Ramos (cell line): ENCODE measurements around the gene MET.
"Not testable (repeated sequence)": the region's sequence is repeated elsewhere in the genome, so short reads cannot be mapped to it uniquely, and the experiment has no call there.

Source experiments
- in situ Hi-C: fragments of 300-500 bp; cut with MboI; formaldehyde crosslinking; loops from one replicate; pipeline ENCODE4 v1.14.3; 2022; ENCODE audit warnings: low sequenced_read_pairs; ENCODE audit not compliant: unreplicated experiment

MET gene

GRCh38 chr7:116801092-116801710, 129.2 kb downstream of the MET start:
- in situ Hi-C loops: loop anchor here (10.0 kb wide), 1 partner anchor 536 kb away; no protein-coding TSS in a partner anchor

DNA sequence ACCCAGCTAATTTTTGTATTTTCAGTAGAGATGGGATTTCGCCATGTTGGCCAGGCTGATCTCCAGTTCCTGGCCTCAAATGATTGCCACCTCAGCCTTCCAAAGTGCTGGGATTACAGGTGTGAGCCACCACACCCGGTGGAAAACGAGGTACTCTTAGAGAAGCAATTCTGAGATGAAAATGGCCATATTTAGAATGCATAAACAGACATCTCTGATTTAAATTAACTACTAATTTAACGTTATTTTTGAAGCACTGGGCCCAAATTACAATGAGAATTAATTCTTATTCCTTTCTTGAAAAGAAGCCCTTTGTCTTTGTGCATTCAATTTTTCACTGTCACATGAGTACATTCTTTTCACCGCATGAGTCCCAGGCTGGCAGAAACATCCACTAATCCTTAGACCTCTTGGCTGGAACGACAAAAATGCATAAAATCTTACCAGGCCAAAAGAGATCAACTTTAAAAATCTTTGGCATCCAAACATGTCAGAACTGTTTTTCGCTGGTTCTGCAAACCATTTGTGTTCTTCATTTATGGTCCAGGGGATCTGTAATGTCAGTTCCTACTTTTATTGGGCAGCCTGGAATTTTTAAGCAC, 130.2 kb downstream of the MET start:
- in situ Hi-C loops: loop anchor here (10.0 kb wide), 1 partner anchor 537 kb away; no protein-coding TSS in a partner anchor

GRCh38 chr7:116802746-116803152, 130.8 kb downstream of the MET start:
- in situ Hi-C loops: loop anchor here (10.0 kb wide), 1 partner anchor 538 kb away; no protein-coding TSS in a partner anchor

DNA sequence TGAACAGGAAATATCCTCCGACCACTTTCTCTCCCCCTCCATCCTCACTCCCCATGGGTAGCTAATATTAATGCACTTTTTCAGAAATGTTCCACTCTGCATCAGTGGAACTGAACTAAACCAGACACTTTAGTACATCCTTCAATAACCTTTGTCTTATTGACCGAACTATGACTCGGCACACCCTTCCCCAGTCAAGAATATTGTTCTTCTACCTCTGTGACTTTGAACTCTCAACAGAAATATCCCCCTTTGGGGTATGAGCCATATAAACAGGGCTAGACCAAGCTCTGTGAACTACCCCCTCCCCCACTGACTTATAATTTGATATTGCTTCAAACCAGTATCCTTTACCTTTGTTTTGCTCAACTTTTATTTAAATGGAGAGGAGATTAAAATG, 132.5 kb downstream of the MET start:
- in situ Hi-C loops: loop anchor here (10.0 kb wide), 1 partner anchor 540 kb away; no protein-coding TSS in a partner anchor

DNA sequence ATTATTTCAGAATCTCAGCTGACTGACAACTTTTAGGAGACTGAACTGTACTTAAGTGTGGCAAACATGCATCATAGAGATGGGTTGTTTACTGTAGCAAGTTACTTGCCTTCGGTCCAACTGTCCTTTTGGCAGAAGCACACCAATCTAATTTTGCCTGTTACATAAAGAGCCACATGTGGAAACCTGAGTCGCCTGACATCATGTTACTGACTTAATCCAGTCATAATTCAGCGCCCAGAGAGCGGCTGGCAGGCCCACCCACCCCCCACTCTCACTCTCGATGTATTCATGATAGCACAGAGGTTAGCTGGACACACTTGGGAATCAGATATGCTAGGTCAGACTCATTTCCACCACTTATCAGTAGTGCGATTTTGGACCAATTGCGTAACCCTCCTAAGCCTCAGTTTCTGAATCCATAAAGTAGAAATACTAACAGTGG, 133.1 kb downstream of the MET start:
- in situ Hi-C loops: loop anchor here (10.0 kb wide), 1 partner anchor 540 kb away; no protein-coding TSS in a partner anchor

DNA sequence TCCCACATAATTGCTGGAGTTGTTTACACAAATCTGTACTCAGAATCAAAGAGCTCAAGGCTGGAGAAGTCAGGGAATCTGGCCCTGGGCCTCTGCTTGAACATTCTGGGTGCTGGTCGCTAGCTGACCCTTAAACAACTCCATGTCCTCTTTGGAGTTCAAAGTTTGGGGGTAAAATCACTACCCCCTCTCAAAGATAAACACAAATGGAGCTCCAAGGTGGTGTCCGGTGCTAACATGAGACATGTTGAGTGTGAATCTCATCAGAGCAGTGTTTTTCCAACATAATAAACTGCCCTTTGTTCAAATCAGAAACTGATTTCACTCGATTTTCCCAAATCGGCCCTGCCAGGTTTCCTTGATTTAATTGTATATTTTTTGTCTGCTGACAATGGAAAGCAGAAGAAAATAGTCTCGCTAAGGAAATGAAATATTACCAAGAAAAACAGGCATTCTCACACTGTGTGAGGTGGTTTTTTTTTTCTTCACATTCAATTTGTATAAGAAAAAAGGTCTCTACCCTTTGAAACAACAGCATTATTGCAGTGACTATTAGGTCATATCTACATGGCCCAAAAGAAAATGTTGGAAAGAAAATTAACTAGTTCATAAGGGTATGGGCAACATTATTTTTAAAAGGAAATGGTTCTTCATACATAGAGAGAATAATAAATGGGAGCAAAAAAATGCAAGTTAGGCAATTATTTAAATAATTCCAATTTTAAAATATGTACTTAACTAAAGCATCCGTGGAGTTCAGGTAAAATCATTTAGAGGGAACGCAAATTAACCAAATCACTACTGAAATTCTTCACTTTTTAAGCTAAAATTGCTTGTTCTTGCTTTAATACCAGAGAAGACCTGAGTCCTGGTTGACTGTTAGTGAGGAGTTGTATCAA, 134.3 kb downstream of the MET start:
- in situ Hi-C loops: loop anchor here (10.0 kb wide), 1 partner anchor 541 kb away; no protein-coding TSS in a partner anchor

DNA sequence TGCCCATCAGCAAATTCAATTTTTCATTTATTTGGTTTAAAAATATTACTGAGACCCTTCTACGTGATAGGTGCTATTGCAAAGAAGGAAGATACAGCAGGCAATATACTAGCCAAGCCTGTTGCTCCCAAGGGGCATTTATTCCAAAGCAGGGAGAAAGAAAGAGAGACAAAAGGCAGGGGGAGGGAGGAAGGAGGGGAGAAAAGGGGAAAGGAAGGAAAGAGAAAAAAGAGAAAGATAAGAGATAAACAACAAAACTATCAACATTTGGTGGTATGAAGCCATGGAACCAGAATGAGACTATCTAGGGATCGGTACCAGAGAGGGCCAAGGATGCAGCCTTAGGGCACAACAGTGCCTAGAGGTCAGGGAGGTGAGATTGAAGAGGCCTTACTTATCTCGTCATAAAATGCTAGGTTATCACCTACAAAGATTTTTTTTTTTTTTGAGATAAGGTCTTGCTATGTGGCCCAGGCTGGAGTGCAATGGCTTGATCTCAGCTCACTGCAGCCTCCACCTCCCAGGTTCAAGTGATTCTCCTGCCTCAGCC, 135.1 kb downstream of the MET start:
- in situ Hi-C loops: loop anchor here (10.0 kb wide), 1 partner anchor 542 kb away; no protein-coding TSS in a partner anchor

- in situ Hi-C loops: loop anchor here (5.0 to 10.0 kb wide), 2 partner anchors 217 to 545 kb away; no protein-coding TSS in a partner anchor
Measured at GRCh38 chr7:116809636-116810266, 137.8 kb downstream of the MET start.

DNA sequence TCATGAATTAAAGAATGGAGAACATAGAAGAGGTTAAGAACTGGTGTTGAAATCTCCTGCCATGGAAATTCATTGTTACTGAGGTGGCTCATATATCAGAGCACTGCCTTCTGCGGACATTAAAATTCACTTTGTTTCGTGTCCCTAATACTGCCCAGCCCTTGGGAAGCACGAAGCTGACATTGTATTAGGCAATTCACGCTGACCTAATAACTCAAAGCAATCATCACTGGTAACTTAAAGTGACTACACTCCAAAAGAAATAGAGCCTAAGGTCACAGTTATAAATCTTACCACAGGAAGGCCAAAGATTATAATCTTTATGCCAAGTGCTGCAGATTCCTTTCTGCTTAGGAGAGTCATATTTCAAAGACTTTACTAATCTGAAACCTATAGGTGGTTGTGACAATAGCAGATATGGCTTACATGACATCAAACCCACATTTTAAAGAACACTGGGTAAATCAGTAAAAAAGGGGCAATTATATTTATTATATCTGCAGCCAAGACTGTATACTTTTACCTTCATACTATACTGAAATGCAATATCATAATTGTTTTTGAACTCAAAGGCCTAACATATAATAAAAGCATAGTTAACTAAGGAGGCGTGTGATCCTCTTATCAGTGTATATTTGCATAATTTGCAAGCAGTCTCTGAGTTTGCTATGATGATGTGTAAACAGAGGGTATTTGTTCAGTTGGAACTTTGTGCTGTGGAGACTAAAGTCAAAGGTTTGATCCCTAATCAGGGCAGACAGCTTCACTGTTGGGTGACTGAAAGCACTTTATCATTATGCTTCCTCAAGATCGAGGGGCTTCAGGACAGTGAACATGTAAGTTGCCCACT, 138.5 kb downstream of the MET start:
- in situ Hi-C loops: loop anchor here (5.0 kb wide), 1 partner anchor 218 kb away; no protein-coding TSS in a partner anchor

DNA sequence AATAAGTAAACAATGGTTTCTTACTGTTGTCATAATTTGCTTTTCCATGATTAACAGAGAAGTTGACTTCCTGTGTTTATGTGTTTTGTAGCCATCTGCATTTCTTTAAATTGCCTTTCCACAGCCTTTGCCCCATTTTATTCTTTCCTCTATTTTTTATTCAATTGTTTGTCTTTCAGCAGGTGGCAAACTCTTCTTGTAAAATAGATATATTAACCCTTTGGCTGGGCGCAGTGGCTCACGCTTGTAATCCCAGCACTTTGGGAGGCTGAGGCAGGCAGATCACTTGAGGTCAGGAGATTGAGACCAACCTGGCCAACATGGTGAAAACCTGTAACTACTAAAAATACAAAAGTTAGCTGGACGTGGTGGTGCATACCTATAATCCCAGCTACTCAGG, 139.8 kb downstream of the MET start:
- in situ Hi-C loops: loop anchor here (5.0 kb wide), 1 partner anchor 219 kb away; no protein-coding TSS in a partner anchor

DNA sequence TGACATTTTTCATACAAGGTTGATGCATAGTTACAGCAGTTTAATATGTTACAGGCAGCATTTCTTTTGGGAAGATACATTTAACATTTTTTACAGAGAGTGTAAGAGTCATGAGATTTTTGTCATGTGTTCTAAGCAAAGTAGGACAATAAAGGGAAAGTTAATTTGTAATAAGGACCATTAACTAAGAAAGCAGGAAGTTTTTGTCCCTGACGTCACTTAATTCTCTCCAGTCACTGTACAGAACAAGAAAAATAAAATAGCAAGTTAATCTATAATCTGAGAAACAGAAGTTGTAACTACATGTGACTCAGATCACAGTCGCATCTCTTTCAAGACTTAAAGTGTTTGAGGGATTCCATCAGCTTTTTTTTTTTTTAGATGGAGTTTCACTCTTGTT, 140.9 kb downstream of the MET start:
- in situ Hi-C loops: loop anchor here (5.0 kb wide), 1 partner anchor 221 kb away; no protein-coding TSS in a partner anchor

GRCh38 chr7:116813371-116813770, 141.4 kb downstream of the MET start:
- in situ Hi-C loops: loop anchor here (5.0 kb wide), 1 partner anchor 221 kb away; no protein-coding TSS in a partner anchor

DNA sequence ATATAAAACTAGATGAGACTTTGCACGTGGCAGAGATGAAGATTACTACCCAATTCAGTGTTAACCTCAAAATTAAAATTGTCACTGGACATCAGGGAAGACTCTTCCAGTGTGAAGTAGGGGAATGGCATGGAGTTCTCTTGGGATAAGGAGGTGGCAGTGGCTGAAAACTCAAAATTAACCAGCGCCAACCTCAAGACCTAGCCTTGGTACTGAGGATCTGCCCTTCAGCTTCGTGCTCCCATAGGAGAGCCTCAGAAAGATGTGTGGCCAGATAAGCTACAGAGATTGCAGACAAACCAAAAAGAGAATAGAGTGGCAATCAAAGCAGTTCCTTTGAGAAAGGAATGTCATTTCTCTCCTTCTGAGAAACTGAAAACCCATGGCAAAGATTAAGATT, 143.0 kb downstream of the MET start:
- in situ Hi-C loops: no loop called here

DNA sequence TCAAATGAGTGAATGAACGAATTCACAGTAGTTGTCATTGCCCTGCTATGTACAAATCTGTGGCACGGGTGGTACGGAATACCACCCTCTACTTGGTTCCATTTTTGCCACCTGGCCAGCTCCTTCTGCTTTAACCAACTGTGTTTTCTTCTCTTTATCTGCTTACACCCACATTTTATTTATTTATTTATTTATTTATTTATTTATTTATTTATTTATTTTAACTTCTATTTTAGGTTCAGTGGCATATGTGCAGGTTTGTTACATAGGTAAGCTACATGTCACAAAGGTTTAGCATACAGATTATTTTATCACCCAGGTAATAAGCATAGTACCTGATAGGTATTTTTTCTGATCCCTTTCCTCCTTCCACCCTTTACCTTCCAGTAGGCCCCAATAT, 148.2 kb downstream of the MET start:
- in situ Hi-C loops: no loop called here

- in situ Hi-C loops: not testable (repeated sequence)
Measured at GRCh38 chr7:116821647-116822046, 149.7 kb downstream of the MET start.

DNA sequence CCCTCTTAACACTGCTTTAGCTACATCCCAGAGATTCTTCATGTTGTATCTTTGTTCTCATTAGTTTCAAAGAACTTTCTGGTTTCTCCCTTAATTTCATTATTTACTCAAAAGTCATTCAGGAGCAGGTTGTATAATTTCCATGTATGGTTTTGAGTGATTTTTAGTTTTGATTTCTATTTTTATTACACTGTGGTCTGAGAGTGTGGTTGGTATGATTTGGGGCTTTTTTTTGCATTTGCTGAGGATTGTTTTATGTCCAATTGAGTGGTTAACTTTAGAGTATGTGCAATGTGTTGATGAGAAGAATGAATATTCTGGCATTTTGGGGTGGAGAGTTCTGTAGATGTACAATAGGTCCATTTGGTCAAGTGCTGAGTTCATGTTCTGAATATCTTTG, 152.5 kb downstream of the MET start:
- in situ Hi-C loops: no loop called here

DNA sequence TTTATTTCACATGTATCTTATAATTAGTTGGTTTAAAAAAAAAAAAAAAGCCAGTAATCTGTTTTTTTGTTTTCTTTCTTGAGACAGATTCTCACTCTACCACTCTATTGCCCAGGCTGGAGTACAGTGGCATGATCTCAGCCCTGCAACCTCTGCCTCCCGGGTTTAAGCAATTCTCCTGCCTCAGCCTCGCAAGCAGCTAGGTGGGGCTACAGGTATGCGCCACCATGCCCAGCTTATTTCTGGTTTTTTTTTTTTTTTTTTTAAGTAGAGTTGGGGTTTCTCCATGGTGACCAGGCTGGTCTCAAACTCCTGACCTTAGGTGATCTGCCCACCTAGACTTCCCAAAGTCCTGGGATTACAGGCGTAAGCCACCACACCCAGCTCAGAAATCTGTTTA, 156.3 kb downstream of the MET start:
- in situ Hi-C loops: no loop called here

DNA sequence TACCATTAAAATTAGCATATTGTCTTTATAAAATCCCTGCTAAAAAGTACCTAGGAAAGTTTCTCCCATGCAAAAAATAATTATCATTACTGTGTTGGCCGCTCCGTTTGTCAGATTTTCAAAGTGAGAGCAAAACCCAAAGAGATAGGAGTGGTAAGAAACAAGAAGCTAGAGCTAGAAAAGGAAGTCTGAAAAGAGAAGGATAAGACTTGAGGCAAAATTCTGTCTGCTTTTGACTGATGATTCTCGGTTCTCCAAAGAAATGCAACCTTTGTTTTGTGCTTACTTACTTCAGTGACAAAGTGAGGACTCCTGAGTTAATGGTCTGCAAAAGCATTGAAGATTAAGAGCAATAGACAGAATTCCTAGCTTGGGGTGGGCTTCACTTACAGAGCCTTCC, 157.0 kb downstream of the MET start:
- in situ Hi-C loops: no loop called here

DNA sequence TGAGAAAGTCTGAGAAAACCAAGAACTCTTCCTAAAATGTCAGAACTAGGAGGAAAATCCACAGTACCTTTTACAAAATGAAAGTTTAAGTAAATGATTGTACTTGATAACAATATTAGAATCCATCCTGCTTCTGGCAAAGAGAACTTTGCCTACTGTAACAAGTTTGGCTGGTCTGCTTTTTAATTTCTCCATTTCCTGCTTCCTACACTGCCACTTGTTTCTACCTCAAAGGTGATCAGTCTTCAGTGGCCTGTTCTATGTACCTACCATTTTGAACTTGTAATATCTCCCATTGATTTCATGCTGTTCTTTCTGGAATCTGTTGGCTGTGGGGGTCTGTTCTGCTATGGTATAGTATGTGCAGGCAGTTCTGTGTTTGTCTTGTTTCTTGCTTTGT, 157.5 kb downstream of the MET start:
- in situ Hi-C loops: no loop called here
